CD4-positive, alpha-beta T cell treated with Interleukin-12 subunit alpha and Interleukin-12 subunit beta, for 1 hour (primary cell): ENCODE results near the gene MSH4.
"Not testable (repeated sequence)": the region's sequence is repeated elsewhere in the genome, so short reads cannot be mapped to it uniquely, and the experiment has no call there.

Experiments
- DNase-seq: peaks from one replicate; pipeline ENCODE4 v3.0.0-alpha.2; 2020

The MSH4 gene

GRCh38 chr1:75797606-75798216 is 1.0 kb downstream of the MSH4 start:
- DNase-seq = no peak

GRCh38 chr1:75801480-75801879 is 4.8 kb downstream of the MSH4 start:
- not testable (repeated sequence) for DNase-seq

GRCh38 chr1:75808921-75809320 is 12.2 kb downstream of the MSH4 start:
- no peak for DNase-seq

DNA sequence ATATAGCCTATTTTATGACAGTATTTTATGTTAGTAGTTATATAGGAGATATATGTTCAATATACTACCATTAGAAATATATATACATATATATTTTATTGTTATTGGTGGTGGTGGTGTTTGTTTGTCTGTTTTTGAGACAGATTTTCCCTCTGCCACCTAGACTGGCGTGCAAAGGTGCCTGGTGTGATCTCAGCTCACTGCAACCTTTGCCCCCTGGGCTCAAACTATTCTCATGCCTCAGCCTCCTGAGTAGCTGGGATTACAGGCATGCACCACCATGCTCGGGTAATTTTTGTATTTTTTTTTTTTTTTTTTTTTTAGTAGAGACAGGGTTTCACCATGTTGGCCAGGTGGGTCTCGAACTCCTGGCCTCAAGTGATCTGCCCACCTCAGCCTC is 13.4 kb downstream of the MSH4 start:
- not testable (repeated sequence) for DNase-seq

DNA sequence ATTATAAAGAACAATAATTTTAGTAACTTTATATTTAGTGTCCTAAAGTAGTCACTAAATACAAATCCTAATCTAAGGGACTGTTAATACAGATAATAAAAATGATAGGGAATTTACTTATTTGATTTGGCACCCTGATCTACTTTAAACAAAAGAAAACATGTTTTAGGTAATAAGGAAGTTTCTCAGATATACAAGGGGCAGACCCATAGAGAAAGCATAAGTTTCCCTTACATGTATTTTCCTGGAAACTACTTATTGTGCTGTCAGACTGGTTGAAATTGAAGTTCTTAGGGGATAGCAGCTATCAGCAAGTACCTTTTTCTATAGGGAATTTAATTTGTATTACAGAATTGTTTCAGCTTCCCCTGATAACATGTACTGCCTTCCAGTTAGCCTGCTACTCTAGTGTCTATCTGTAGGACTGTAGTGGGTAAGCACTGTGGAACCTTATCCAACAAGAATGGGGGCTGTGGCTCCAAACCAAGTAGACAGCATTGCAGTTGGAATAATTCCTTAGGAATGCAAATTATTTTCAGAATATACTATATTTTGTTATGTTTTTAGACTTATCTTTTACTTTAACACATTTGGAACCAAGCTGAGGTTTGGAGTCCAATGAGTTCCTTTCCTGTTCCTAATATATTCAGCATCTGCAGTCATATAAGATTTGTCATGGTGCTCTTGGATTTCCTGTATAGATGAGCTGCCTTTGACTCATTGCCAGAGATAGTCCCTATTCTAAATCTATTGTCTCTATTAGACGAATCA is 14.7 kb downstream of the MSH4 start:
- no peak for DNase-seq

DNA sequence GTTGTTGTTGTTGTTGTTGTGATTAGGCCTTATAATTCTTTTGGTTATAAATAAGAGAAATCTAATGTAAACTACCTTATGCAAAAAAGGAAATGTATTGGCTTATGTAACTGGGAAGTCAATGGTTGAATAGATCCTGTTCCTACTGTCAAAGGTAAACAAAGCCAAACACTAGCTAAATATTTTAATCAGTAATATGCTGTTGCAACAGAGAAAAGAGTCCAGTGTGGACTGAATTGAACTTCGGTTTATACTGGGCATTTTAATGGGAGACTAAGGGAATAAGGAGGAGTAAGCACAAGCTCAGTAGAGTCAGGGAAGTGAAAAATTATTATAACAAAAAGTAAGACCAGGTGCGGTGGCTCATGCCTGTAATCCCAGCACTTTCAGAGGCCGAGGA is 15.4 kb downstream of the MSH4 start:
- no peak for DNase-seq

DNA sequence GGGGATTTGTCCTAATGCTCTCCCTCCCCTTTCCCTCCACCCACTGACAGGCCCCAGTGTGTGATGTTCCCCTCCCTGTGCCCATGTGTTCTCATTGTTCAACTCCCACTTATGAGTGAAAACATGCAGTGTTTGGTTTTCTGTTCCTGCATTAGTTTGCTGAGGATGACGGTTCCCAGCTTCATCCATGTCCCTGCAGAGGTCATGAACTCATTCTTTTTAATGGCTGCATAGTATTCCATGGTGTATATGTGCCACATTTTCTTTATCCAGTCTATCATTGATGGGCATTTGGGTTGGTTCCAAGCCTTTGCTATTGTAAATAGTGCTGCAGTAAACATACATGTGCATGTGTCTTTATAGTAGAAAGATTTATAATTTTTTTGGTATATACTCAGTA is 26.9 kb downstream of the MSH4 start:
- DNase-seq = not testable (repeated sequence)

- no peak for DNase-seq
These were observed 39.9 kb downstream of the MSH4 start for GRCh38 chr1:75836528-75837100.

DNA sequence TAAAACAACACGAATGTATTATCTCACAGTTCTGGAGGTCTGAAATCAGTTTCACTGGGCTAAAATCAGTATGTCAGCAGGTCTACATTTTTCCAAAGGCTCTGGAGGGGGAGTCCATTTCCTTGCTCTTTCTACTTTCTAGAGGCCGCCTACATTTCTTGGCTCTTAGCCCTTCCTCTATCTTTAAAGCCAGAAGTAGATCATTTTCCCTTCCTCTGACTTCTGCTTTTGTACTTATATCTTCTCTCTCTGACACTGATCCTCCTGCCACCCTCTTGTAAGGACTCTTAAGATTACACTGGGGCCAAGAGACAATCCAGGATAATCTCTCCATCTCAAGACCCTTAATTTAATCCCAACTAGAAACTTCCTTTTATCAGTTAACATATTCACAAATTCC is 41.4 kb downstream of the MSH4 start:
- DNase-seq = no peak

DNA sequence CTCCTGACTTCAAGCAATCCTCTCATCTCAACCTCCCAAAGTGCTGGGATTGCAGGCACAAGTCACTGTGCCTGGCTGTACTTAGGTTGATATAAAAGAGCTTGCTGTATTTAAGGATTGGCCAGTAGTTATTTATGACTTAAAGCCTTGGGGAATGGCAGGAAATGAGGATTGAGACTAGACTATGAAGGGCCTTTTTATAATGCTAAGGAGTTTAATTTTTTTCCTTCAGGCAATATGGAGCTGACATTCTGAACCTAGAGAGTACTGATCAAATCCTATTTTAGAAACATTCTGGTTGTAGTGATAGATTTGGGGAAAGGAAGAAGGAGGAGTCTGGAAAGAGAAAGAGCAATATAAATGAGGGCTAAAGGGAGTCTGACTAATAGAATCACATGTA is 44.7 kb downstream of the MSH4 start:
- no peak for DNase-seq

GRCh38 chr1:75845576-75845975 is 48.9 kb downstream of the MSH4 start:
- no peak for DNase-seq

DNA sequence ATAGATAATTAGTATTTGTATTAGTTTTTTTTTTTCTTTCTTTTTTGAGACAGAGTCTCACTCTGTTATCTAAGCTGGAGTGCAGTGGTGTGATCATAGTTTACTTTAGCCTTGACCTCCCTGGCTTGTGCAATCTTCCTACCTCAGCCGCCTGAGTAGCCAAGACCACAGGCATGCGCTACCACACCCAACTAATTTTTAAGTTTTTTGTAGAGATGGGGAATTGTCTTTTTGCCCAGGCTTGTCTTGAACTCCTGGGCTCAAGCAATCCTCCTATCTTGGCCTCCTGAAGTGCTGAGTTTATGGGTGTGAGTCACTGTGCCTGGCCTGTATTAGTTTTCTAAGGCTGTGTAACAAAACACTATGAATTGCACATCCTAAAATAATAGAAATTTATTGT is 58.3 kb downstream of the MSH4 start:
- DNase-seq = no peak

DNA sequence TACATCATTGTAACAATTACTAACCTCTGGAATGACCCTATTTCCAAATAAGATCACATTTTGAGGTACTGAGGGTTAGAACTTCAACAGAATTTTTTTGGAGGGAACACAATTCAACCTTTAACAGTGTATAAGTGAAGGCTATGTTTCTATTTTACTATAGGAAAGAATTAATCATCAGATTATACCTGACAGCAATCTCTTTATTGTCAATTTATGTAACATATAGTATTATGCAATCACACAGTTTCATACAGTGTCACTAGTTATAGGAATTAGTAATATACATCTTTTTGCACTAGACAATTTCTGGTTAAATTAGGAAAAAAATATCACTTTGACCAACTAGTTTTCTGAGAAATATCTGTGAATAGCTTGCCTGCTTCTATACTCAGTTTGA is 59.1 kb downstream of the MSH4 start:
- DNase-seq = no peak

DNA sequence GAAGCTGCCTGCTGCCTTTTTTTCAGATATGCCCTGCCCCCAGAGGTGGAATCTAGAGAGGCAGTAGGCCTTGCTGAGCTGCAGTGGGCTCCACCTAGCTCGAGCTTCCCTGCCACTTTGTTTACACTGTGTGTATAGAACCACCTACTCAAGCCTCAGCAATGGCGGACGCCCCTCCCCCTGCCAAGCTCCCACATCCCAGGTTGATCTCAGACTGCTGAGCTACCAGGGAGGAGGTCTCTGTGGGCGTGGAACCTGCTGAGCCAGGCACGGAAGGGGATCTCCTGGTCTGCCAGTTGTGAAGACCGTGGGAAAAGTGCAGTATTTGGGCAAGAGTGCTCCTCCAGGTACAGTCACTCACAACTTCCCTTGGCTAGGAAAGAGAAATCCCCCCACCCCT is 65.1 kb downstream of the MSH4 start:
- no peak for DNase-seq

- no peak for DNase-seq
These were observed 74.3 kb downstream of the MSH4 start for GRCh38 chr1:75870951-75871350.

GRCh38 chr1:75879985-75880384 is 83.3 kb downstream of the MSH4 start:
- DNase-seq = no peak

DNA sequence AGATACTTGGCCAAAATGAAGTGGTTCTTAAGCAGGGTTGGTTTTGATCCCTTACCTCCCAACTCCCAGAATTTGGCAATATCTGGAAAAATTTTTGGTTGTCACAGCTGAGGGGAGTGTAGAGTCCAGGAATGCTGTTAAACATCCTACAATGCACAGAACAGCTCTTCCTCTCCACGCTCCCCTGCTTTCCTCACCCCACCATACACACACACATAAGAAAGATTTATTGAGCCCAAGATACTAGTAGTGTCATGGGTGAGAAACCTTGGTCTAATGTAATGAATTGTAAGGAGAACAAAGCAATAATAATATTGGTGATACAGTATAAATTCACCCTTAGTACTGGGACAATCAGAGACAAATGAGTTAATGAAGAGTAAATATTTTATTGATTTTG is 87.8 kb downstream of the MSH4 start:
- no peak for DNase-seq

- DNase-seq = no peak
These were observed 104.7 kb downstream of the MSH4 start for GRCh38 chr1:75901371-75901770.

DNA sequence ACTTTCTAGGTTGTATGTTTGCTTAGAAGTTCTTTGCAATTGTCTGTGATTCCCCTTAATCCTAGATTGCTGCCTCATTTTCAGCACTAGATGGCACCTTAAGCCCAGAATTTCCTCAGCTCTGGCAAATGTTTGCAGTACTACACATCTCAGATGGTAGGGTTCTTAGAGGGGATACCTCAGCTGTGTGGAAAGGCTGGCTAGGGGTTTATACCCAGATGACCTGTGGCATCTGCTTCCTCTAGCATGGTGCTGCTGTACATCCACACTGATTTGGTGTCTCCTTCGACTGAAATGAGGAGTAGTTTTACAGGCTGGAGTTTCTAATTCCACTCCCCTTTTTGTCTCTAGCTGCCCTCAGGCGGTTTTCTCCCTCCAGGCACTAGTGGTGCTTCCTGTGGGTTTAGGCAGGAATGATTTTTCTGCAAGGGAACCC is 112.1 kb downstream of the MSH4 start:
- DNase-seq = no peak

GRCh38 chr1:75916834-75917233 is 120.2 kb downstream of the MSH4 start:
- no peak for DNase-seq

DNA sequence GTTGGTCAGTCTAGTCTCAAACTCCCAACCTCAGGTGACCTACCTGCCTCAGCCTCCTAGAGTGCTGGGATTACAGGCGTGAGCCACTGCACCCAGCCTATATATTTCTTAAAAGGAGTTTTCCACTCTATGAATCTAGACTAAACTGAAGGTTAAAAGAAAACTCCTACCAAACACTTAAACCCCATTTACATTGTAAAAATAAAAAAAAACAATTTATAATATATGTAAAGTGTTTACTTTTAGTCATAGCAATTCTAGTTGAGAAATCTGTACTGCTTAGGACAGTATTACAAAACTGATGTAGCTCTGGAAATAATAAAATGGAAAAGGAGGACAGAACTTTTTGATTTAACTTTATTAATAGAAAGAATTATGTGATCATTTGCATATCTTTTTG is 126.0 kb downstream of the MSH4 start:
- DNase-seq = no peak

- no peak for DNase-seq
These were observed 135.6 kb downstream of the MSH4 start, which contains the start of gene ASB17 for GRCh38 chr1:75932304-75932703. TSS of gene ASB17 (minus strand) at chr1:75932404. CDS start at chr1:75932291, 113 bp downstream.

GRCh38 chr1:75937034-75937433 is 140.4 kb downstream of the MSH4 start:
- no peak for DNase-seq

DNA sequence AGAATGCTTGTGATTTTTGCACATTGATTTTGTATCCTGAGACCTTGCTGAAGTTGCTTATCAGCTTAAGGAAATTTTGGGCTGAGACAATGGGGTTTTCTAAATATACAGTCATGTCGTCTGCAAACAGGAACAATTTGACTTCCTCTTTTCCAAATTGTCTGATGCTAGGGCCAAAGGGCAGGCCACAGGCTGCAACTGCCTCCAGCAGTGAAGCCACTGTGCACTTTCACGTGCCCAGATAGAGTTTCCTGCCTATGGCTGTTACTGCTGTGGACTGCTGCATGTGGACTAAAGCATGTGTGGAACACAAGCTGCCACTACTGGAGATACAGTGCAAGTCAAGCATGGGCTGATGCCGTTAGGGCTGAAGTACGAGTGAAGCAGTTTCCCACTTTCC is 146.4 kb downstream of the MSH4 start:
- DNase-seq = not testable (repeated sequence)
